ES-I3 (cell line): ENCODE measurements around the gene HS6ST2.

Source experiments
- H3K36me3 ChIP-seq: 2 replicates; pipeline ENCODE4 v1.6.1; 2013; ENCODE audit warnings: mild to moderate bottlenecking, low read length, control low read depth, moderate library complexity; ENCODE audit not compliant: insufficient read depth
- H3K4me1 ChIP-seq: 2 replicates; pipeline ENCODE4 v1.6.1; 2013; ENCODE audit warnings: mild to moderate bottlenecking, control low read depth, low read length; ENCODE audit not compliant: insufficient read depth
- H3K9ac ChIP-seq: 2 replicates; pipeline ENCODE4 v1.6.1; 2013; ENCODE audit warnings: low read depth, mild to moderate bottlenecking, low read length, moderate library complexity
- H3K9me3 ChIP-seq: 2 replicates; pipeline ENCODE4 v1.6.1; 2013; ENCODE audit warnings: mild to moderate bottlenecking, low read length, moderate library complexity; ENCODE audit not compliant: control insufficient read depth, insufficient read depth

Gene HS6ST2

GRCh38 chrX:132584936-132585335 lies 373.5 kb downstream of the HS6ST2 start:
- Histone ChIP-seq H3K36me3 (no peaks in the 10 kb centered on the region), H3K4me1 (no peaks in the 10 kb centered on the region), H3K9ac (no peak overlapping the region), H3K9me3 (no peaks in the 10 kb centered on the region)

- Histone ChIP-seq H3K9ac (no peak overlapping the region), H3K4me1 (no peaks in the 10 kb centered on the region), H3K9me3 (no peaks in the 10 kb centered on the region), H3K36me3 (no peaks in the 10 kb centered on the region)
These were observed 381.5 kb downstream of the HS6ST2 start for GRCh38 chrX:132576939-132577338.
